ENCODE results near the gene FBXO9.

The FBXO9 gene

DNA sequence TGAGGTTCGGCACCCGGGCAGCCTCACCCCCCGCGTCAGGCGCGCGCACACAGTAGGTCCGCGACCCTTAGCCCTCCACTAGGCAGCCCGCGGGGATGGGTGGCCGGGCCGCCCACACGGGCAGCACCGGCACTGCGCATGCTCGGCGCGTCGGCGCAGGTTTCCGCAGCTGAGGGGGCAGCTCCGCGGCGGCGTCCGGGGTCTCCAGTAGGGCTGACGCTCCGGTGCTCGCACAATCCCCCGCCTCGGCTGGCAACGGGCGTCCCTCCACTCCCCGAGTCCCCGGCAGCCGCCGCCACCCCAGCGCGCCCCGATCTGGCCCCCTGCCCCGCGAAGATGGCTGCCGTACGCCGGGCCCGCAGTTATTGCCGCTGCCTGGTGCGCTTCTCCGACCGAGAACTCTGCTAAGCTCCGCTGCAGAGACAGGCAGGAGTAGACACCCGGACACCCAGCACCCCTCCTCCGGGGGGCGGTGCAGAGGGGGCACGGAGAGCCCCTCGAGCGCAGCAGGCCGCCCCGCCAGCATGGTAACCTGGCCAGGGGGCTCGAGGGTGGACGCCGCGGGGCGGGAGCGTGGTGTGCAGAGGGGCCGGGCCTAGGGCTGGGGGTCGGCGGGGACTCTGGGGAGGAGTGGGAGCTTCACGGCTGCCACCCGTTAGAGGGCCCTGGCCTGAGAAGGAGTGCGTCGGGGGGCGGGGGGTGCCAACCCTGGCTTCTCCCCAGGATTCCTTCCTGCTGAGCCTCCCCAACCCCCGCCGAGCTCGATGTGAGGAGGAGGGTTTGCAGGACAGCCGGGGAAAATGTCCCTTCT is at the start of gene FBXO9:
FBXO9 (plus strand) TSS at position 139 of the 811 bp plus-strand sequence; CDS start at position 525, 386 bp downstream.
- DNase-seq (ENCODE audit: low read depth in 2 of 2) = peak; percentile 67 to 68

DNA sequence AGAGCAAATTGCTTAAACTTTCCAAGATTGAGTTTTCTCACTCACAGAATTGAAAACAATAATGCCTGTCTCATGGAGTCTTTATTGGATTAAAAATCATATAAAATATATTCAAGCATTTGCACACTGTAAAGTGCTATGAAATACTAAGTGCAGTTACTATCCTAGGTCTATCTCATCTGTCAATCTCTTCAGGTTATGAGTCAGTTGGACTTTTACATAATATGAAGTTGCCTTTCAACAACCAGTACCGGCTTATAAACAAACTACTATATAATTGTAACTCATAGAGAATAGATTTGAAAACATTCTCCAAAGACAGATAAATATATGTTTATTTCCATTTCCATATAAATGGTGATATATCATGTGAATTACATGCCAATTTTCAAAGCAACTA is 49.7 kb upstream of the FBXO9 start:
- no peak for DNase-seq (ENCODE audit: low read depth in 2 of 2)

DNA sequence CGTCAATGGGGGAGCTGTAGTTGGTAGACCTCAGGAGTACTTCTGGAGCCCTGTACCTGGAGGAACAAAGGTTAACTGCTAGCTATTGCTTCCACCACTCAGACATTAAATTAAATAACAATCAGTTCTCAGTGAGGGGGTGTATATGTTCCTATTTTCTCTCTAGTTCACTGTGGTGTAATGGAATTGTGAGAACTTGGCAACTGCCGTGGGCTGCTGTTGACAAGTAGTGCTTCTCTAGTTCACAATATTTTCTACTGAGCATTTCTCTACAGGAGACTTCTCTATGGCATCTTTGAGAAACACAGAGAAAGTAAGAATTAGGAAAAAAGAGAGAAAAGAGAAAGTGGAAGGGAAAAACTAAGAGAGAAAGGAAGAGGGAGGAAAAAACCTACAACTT is 46.8 kb upstream of the FBXO9 start:
- DNase-seq (ENCODE audit: low read depth in 2 of 2) = no peak

DNA sequence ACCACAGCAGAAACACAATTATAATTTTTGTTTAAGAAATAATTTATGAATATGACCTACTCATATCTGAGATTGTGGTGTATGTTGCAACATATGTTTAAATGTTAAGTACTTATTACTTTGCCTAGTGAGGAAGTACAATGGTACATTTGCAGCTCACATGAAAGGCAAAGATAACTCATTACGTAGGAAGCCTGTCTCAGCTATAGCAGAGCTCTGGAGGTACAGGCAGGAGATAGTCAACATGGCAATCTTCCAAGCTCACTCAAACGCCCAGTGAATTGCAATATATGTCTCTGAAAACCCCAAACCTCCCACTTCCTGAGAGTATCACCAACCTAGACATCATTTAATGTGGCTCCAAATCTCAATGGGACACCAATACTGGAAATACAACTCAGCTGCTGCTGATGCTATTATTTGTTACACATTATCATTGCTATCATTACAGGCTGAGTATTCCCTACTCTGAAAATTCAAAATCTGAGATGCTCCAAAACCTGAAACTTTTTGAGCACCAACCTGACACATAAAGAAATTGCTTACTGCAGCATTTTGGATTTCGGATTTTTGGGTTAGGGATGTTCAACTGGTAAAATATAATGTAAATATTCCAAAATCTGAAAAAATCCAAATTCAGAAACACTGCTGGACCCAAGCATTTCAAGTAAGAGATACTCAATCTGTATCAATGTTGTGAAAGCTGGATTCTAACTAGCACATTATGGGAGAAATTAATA is 45.0 kb upstream of the FBXO9 start:
- DNase-seq (ENCODE audit: low read depth in 2 of 2) = no peak

DNA sequence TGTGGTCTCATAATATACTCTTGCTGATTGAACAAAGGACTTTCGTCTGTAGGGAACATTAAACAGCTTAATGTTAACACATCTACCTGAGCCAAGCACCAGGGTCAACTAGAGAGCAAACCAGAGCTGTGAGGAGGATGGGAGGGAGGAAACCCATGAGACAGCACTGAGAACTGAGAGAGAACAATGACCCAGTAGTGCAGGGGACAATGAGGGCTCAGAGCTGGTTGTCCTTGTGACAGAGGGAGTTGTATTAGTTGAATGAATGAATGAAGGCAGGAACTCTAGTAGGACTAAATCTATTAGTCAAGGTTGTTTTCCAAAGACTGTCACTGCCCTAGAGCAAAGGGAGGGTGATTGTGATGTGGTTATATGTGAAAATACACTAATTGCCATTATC is 41.9 kb upstream of the FBXO9 start:
- DNase-seq (ENCODE audit: low read depth in 2 of 2) = no peak

DNA sequence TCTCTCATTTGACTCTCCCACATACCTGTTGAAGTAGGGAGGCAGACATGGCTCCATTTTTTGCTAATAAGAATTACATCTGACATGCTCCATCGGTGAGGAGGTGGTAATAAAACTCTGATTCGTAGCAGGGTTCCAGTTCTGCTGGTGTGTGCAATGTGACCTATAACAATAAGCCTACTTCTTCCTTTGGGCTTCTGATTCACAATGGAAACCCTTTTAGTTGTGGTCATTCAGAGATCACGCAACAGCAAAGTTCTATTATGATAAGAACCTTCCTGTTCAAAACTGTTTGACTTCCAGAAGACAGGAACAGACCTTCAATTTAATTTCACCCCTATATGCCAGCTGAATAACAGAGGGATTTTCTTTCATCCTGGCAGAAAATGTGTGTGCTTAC is 38.7 kb upstream of the FBXO9 start:
- no peak for DNase-seq (ENCODE audit: low read depth in 2 of 2)

DNA sequence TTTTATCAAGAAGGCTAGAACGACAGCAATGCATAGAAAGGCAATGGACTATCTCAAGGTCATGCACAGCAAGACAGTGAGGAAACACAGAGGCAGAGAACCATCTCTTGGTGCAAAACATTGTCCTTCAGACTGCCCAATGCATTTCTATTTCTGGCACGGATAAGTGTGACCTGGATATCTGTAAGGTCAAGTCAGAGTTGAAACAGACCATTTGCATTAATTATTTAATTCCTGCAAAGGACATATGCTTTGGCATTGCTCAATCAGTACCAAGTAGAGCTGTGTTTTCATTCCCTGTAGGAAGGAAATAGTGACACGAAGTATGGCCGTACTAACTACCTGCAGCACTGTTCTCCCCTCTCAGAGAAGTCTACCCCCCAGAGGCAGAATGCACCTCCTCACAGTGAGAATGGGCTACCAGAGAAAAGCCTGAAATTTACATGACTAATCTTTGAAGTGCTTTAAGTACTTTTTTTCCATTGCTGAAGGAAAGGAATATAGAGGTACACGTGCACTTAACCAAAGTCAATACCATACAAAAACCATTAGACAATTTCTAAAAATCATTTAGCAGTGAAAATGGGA is 38.0 kb upstream of the FBXO9 start:
- no peak for DNase-seq (ENCODE audit: low read depth in 2 of 2)

DNA sequence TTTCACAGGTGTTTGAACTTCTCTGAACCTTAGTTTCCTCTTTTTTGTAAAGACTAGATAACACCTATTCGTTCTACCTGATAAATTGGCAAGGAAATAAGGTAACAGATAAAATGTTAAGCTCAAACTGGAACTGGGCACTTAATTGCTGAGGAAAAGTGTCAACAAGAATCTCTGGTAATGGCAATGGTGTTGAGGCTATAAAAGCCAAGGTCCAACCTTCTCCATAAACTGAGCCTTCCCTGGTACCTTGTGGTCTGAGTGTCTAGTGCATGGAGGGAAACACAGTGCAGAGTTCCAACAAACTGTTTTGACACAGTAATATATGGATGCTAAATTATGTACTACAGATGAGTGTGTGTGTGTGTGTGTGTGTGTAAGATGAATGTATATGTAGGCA is 36.7 kb upstream of the FBXO9 start:
- DNase-seq (ENCODE audit: low read depth in 2 of 2) = no peak

DNA sequence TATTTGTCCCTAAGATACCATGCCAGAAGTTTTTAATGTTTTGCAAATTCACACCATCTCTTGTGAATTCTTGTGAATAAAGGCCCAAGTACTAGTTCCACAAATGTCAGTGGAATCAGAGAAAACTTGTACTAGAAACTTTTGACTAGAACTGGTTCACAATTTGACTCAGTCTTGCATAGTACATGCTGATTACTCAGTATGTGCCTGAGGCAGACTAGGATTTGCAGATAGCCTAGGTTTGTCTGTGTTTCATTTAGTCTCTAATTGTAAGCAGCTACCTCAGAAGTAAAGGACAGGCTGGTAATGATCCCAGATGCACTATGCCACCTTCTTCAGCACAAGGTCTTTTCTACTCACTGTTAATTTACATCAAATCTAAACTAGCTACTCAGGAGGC is 35.9 kb upstream of the FBXO9 start:
- DNase-seq (ENCODE audit: low read depth in 2 of 2) = no peak

DNA sequence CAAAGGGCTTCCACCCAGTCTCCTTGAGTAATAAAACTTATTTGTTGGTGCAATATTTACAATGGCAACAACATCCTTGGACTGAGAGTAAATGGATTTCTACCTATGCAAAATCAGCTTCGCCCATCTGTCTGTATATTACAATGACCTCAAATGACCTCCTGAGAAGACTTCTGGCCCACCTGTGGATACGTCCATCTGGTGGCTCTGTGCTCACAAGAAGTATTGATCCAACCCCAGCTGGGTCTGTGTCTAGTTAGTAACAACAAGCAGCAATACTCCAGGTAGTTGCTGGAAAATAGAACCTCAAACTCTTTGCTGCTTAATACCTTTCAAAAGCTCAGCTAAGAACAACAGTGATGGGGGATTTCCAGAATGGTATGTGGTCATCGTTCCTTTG is 35.4 kb upstream of the FBXO9 start:
- no peak for DNase-seq (ENCODE audit: low read depth in 2 of 2)

DNA sequence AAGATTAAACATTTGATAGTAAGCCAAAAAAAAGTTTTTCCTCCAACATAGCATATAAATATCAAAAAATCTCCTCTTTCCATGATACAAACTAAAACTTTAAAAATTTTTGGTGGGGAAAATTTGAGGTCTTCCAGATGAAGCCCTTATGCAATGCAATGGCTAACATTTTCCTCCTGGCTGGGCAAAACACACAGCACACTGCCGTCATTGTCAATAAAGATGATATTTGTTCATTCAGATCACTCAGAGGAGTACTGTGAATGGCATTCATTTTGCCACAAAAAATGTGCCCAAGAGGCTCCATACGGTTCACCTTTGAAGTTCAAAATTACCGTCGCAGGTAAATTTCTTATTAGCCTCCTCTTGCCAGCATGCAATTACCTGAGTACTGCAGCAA is 33.9 kb upstream of the FBXO9 start:
- no peak for DNase-seq (ENCODE audit: low read depth in 2 of 2)

DNA sequence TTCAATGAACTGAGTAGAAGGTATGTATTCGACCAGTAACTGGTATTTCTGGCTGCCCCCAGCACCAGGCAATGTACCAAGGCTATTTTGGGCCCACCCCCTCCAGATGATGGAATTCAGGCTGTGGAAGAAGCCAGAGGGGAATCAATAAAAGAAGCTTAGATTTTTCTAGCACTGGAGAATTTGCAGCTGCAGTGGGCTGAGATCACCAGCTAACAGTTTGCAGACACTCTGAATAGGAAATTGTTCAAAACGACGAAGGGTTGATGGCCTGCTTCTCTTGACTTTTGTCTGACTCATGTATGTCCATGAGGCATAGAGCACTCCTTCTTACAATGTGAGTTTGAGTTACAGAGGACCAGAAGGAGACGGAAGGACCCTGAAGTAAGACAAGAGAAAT is 32.4 kb upstream of the FBXO9 start:
- DNase-seq (ENCODE audit: low read depth in 2 of 2) = no peak

DNA sequence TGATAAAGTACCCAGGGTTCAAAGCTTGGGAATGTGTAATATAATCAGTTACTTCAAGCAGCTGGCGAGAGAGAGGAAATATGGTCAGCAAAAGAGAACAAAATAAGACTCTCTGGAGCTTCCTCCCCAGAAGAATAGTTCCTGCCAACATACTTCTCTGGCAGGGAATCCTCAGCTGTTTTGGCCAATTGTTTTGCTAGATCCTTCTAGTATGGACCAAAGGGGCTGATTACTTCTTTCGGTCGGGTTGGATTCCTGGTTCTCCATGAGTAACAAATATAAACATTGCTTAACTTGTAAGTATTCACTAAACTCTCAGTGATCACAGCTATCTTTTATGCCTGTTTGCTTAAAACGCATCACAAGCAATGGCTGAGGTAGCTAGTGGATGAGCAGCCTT is 31.4 kb upstream of the FBXO9 start:
- DNase-seq (ENCODE audit: low read depth in 2 of 2) = no peak

DNA sequence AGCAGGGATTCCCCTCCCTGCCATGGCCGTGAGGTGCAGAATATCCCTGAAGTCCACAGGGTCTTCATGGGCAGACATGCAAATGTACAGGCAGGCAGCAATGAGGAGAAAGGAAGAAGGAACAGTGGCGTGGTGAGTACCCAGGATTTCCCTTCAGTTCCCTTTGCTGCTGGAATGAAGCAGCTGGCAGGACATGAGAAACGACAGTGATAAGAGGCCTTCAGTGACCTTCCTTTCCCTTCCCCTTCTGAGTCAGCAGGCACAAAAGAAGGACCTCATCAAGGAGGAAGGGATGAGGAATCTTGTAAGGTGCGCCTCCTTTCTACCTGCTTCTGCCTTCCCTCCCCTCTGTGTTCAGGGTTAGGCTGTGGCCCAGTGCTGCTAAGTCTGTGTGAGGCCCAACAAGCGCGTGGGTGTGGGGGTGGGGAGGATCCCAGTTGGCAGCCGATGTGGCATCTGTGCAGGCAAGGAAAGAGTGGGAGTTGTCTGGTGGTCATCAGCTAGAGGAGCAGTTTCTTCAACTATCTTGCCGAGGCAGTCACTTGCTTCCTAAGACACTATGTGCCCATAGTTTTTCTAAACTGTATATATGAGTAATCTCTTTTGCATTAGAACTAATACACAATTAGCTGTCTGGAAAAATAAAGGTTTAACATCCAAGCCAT is 29.5 kb upstream of the FBXO9 start:
- DNase-seq (ENCODE audit: low read depth in 2 of 2) = no peak

DNA sequence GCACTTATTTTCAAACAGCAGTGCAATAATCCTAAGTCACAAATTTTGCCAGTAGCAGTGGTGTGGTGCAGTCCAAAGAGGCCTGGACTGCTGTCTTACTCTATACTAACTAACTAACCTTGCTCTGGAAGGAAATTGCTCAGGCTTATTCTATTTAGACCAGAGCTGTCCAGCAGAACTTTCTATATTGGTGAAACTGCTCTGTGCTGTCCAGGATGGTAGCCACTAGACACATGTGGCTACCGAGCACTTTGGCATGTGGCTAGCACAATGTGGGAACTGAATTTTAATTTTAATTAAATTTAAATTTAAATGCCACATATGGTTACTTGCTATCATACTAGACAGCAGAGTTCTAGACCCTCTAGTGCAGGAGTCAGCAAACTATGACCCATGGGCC is 27.1 kb upstream of the FBXO9 start:
- no peak for DNase-seq (ENCODE audit: low read depth in 2 of 2)

DNA sequence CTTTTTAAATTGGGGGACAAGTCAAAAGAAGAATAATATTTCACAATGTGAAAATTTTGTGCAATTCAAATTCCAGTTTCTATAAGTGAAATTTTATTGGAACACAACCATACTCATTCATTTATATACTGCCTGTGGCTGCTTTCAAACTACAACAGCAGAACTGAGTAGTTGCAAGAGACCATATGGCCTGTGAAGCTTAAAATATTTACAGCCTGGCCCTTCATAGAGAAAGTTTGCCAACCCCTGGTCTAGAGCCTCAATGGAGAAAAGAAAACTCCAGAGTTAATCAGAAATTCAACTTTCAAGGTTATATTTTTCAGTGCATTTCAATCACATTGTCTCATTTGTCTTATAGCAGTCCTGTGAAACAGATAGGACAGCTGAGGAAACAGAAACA is 26.6 kb upstream of the FBXO9 start:
- DNase-seq (ENCODE audit: low read depth in 2 of 2) = no peak

DNA sequence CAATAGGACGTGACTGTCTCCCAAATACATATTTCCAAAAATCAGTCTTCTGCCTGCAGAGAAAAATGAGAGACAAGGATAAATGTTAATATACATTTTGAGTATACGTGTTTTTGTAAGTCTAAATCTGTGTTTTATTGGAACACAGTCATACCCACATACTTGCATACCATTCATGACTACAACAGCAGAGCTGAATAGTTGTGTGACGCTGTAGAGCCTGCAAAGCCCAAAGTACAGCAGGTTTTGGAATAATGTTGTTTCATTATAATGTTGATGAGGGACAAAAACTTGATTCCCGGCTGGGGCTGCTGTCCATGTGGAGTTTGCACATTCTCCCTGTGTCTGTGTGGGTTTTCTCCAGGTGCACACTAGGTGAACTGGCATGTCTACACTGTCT is 23.8 kb upstream of the FBXO9 start:
- DNase-seq (ENCODE audit: low read depth in 2 of 2) = no peak

DNA sequence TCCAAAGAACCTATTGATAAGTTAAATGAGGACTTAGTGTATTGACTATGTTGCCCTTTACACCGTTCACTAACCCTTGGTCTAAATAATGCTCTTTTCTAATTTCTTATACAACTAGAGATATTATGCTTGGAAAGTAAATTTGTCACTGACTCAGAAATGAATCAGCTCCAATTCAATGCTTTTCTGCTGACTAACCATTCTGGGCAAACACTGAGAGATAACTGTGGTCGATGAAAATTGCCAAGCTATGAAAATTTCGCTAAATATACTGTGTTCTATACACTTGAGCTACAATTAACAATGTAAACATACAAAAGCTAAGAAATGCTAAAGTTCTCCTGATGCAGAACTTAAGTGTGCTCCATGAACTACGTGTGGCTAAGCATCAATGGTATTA is 23.1 kb upstream of the FBXO9 start:
- no peak for DNase-seq (ENCODE audit: low read depth in 2 of 2)

DNA sequence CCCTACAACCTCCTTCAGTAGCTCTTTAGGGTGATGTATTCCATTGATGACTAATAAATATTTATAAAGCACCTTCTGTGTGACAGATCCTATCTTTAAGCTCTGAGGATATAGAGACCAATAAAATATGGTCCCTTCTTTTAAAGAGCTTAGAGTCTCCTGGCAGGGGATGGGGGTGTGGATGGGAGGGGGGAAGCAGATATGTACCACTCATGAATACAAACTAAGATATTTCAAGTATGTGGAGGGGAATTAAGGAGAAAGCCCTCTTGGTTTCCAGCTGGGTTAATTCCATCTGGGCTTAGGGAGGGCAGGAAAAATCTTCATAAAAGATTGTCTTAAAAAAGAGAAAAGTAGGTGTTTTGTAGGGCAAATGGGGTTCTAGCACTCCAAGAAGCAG is 21.6 kb upstream of the FBXO9 start:
- no peak for DNase-seq (ENCODE audit: low read depth in 2 of 2)

DNA sequence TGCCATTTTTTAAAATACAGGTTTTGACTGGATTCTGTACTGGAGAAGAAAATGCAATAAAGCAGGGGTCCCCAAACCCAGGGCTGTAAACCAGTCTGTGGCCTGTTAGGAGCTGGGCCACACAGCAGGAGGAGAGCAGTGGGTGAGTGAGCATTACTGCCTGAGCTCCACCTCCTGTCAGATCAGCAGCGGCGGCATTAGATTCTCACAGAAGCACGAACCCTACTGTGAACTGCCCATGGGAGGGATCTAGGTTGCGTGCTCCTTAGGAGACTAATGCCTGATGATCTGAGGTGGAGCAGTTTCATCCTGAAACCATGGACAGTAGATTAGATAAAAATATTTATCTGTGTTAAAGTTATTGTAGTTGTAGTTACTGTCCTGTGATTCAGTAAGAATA is 21.1 kb upstream of the FBXO9 start:
- no peak for DNase-seq (ENCODE audit: low read depth in 2 of 2)

DNA sequence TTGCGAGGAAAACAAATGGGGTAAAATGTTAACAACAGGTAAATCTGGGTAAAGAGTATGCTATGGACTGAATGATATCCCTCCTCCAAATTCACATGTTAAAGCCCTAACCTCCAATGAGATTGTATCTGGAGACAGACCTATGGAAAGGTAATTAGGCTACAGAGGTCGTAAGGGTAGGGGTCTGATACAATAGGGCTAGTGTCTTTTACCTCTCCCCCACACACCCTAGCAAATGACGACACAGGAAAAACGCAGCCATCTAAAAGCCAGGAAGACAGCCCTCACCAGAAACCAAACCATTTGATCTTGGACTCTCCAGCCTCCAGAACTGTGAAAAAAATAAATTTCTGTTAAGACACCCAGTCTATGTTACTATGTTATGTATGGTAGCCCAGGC is 20.6 kb upstream of the FBXO9 start:
- no peak for DNase-seq (ENCODE audit: low read depth in 2 of 2)

DNA sequence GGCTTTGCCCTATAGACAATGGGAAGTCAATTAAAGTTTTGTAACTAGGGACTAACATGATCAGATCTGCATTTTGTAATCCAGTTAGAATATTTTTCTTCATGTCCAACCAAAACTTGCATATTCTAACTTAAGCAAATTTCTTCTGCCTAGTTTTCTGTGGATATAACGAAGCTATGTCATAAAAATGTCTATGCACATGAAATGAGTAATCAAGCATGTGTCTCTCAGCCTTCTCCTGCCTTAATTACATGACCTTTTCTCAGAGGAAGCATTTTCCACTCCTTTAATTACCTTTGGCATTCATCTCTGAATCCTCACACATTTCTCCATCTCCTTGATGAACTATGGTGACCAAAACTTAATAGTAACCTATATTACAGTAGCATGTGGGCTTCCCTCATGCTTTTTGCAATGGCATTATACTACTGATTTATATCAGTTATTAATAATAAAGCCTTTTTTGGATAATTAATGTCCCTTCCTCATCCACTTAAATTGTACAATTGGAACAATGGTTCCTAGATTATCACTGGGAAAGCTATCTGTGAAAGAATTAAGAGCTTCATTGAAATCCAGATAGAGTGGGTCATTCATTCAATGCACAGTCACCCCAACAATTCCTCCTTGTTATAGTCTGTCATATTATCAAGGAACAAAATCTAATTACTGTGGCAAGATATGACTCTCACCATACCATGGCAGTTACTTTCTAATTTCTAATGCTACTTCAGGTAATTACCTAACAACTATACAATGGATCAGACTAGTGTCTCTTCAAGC is 19.1 kb upstream of the FBXO9 start:
- DNase-seq (ENCODE audit: low read depth in 2 of 2) = no peak
